Measurements from ENCODE around the gene WDR90. TPM values are rescaled to one million over a fixed set of nuclear protein-coding genes. Genes with fewer than 3 reads are reported as not detected.

Gene WDR90
- total and polyA plus RNA-seq, 2 of the 13 experiments (the other 11 are each of a cell fraction or from before 2014, with no cell fraction given) = 14.9 to 28.9 TPM

DNA sequence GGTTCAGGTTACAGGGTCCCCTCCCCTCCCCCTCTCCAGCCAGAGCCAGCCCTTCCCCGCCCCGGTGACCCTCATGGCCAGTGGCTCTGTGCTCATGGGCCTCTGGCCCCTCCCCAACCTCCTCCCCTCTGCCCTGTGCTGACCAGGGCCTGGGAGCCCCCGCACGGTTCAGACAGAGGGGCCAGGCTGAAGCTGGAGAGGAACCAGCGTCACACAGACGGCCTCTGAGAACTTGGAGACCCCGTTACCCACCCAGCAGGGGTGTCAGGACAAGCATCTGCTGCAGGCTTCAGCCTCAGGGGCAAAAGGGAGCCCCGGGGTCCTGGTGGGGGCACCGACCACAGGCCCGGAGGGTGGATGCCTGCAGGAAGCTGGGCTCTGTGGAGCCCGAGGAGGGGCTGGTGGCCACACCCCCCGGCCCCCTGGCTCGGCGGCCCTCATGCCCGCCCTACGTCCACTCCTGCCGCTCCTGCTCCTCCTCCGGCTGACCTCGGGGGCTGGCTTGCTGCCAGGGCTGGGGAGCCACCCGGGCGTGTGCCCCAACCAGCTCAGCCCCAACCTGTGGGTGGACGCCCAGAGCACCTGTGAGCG is 18.3 kb upstream of the WDR90 start, which contains the start of gene WFIKKN1 (continued):
- TF ChIP-seq CCDC6 (CRISPR knock-in tag; IDR thresholded peaks at IDR 0.05) (no peak), ZNF251 (CRISPR knock-in tag; IDR thresholded peaks at IDR 0.05) (0 out of 2 replicates have a peak, but pooled peaks have one; percentile 9), RBM22 (optimal IDR thresholded peaks at IDR 0.05; ENCODE audit: low read length) (peak; percentile 8), AGO1 (IDR thresholded peaks at IDR 0.05; ENCODE audit: low read depth, low read length, poor library complexity, severe bottlenecking) (peak; percentile 94), NR2F6 (IDR thresholded peaks at IDR 0.05) (peak; percentile 50), NR2F6 (CRISPR knock-in tag; IDR thresholded peaks at IDR 0.05) (peak; percentile 11), ZNF747 (CRISPR knock-in tag; IDR thresholded peaks at IDR 0.05; ENCODE audit: borderline replicate concordance) (peak; percentile 72; the same call in 1 of the 2 replicates), RARA (CRISPR knock-in tag; IDR thresholded peaks at IDR 0.05) (peak; percentile 22; the same call in 1 of the 2 replicates), SKI (IDR thresholded peaks at IDR 0.05; ENCODE audit: partially characterized antibody) (no peak), ZNF792 (CRISPR knock-in tag; IDR thresholded peaks at IDR 0.05) (0 out of 2 replicates have a peak, but pooled peaks have one; percentile 38), HNF4G (IDR thresholded peaks at IDR 0.05; ENCODE audit: borderline replicate concordance, low read depth, low read length) (no peak), HNF4G (CRISPR knock-in tag; IDR thresholded peaks at IDR 0.05; ENCODE audit: borderline replicate concordance, low read depth) (no peak), HDAC1 (CRISPR knock-in tag; IDR thresholded peaks at IDR 0.05) (peak; percentile 79), THAP11 (CRISPR knock-in tag; IDR thresholded peaks at IDR 0.05) (peak; percentile 58), ZSCAN20 (CRISPR knock-in tag; IDR thresholded peaks at IDR 0.05; ENCODE audit: borderline replicate concordance) (no peak), MXI1 (IDR thresholded peaks at IDR 0.05; ENCODE audit: borderline replicate concordance, low read depth, low read length) (0 out of 3 replicates have a peak, but pooled peaks have one; percentile 6), ZNF12 (CRISPR knock-in tag; IDR thresholded peaks at IDR 0.05) (0 out of 2 replicates have a peak, but pooled peaks have one; percentile 20), ZNF383 (CRISPR knock-in tag; IDR thresholded peaks at IDR 0.05; ENCODE audit: borderline replicate concordance) (0 out of 2 replicates have a peak, but pooled peaks have one; percentile 66)
- TF ChIP-seq, protein P1, sequence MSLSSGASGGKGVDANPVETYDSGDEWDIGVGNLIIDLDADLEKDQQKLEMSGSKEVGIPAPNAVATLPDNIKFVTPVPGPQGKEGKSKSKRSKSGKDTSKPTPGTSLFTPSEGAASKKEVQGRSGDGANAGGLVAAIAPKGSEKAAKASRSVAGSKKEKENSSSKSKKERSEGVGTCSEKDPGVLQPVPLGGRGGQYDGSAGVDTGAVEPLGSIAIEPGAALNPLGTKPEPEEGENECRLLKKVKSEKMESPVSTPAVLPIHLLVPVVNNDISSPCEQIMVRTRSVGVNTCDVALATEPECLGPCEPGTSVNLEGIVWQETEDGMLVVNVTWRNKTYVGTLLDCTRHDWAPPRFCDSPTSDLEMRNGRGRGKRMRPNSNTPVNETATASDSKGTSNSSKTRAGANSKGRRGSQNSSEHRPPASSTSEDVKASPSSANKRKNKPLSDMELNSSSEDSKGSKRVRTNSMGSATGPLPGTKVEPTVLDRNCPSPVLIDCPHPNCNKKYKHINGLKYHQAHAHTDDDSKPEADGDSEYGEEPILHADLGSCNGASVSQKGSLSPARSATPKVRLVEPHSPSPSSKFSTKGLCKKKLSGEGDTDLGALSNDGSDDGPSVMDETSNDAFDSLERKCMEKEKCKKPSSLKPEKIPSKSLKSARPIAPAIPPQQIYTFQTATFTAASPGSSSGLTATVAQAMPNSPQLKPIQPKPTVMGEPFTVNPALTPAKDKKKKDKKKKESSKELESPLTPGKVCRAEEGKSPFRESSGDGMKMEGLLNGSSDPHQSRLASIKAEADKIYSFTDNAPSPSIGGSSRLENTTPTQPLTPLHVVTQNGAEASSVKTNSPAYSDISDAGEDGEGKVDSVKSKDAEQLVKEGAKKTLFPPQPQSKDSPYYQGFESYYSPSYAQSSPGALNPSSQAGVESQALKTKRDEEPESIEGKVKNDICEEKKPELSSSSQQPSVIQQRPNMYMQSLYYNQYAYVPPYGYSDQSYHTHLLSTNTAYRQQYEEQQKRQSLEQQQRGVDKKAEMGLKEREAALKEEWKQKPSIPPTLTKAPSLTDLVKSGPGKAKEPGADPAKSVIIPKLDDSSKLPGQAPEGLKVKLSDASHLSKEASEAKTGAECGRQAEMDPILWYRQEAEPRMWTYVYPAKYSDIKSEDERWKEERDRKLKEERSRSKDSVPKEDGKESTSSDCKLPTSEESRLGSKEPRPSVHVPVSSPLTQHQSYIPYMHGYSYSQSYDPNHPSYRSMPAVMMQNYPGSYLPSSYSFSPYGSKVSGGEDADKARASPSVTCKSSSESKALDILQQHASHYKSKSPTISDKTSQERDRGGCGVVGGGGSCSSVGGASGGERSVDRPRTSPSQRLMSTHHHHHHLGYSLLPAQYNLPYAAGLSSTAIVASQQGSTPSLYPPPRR (CRISPR knock-in tag; IDR thresholded peaks at IDR 0.05; ENCODE audit: borderline replicate concordance) = peak; percentile 37; the same call in 1 of the 2 replicates
- TF ChIP-seq, protein P2, sequence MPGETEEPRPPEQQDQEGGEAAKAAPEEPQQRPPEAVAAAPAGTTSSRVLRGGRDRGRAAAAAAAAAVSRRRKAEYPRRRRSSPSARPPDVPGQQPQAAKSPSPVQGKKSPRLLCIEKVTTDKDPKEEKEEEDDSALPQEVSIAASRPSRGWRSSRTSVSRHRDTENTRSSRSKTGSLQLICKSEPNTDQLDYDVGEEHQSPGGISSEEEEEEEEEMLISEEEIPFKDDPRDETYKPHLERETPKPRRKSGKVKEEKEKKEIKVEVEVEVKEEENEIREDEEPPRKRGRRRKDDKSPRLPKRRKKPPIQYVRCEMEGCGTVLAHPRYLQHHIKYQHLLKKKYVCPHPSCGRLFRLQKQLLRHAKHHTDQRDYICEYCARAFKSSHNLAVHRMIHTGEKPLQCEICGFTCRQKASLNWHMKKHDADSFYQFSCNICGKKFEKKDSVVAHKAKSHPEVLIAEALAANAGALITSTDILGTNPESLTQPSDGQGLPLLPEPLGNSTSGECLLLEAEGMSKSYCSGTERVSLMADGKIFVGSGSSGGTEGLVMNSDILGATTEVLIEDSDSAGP (CRISPR knock-in tag; IDR thresholded peaks at IDR 0.05; ENCODE audit: borderline replicate concordance) = peak; percentile 82; the same call in 1 of the 2 replicates
- TF ChIP-seq, protein P3, sequence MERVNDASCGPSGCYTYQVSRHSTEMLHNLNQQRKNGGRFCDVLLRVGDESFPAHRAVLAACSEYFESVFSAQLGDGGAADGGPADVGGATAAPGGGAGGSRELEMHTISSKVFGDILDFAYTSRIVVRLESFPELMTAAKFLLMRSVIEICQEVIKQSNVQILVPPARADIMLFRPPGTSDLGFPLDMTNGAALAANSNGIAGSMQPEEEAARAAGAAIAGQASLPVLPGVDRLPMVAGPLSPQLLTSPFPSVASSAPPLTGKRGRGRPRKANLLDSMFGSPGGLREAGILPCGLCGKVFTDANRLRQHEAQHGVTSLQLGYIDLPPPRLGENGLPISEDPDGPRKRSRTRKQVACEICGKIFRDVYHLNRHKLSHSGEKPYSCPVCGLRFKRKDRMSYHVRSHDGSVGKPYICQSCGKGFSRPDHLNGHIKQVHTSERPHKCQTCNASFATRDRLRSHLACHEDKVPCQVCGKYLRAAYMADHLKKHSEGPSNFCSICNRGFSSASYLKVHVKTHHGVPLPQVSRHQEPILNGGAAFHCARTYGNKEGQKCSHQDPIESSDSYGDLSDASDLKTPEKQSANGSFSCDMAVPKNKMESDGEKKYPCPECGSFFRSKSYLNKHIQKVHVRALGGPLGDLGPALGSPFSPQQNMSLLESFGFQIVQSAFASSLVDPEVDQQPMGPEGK (CRISPR knock-in tag; IDR thresholded peaks at IDR 0.05) = peak; percentile 73
